RWPE1 (cell line): ENCODE measurements around the gene TTL.
A peak's percentile ranks its signal among the peaks of the same experiment; 100 is the strongest.
"Not testable (repeated sequence)": the region's sequence is repeated elsewhere in the genome, so short reads cannot be mapped to it uniquely, and the experiment has no call there.

Source experiments
- CTCF ChIA-PET: fragments of 350-600 bp; sonication (Branson Sonifier 250); formaldehyde crosslinking; extraction: SDS; loops from one replicate; lab custom pipeline; 2021; lab: Yijun Ruan, JAX
- POLR2A ChIA-PET: fragments of 400-600 bp; formaldehyde crosslinking; extraction: SDS; loops from one replicate; lab custom pipeline; 2020; ENCODE audit warnings: antibody characterized with exemption; ENCODE audit not compliant: low non-redundant PET; lab: Yijun Ruan, JAX
- DNase-seq: peaks from one replicate; pipeline ENCODE4 v3.0.0; 2012; ENCODE audit warnings: low spot score
- H3K27ac ChIP-seq: fragments of 450-650 bp; 2 replicates; pipeline ENCODE4 v1.5.1; 2017
- TF ChIP-seq, protein P1 (sequence below): fragments of 450-650 bp; conservative IDR thresholded peaks from 2 replicates; pipeline ENCODE4 v1.5.1; 2017; ENCODE audit warnings: low read depth, mild to moderate bottlenecking

TTL gene

DNA sequence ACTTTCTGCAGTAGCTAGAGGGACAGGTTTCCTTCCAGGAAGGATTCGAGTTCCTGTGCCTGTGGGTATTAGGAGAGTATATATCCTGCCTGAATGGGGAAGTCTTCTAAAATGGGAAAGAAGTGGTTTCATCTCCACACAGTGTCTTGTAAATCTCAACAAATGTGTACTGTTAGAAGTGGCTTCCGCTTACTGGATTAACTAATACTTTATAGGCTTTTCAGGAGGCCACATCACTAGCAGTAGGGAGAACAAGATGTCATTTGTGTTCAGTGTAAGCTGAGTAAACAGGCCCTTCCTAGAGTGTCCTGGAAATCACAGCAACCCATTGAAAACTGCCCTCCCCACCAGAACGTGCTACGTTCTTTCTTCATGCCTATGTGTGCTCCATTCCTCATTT is 47.8 kb downstream of the TTL start:
- DNase-seq, result no peak
- no peak overlapping the region for H3K27ac ChIP-seq
- ChIA-PET POLR2A (interaction anchor here (0.5 kb wide), 1 partner anchor 26 kb away, joined by 9 read pairs; no protein-coding TSS in a partner anchor), CTCF (interaction anchor here (1.0 kb wide), 1 partner anchor 71 kb away, joined by 3 read pairs; no protein-coding TSS in a partner anchor)
- TF ChIP-seq, protein P1, sequence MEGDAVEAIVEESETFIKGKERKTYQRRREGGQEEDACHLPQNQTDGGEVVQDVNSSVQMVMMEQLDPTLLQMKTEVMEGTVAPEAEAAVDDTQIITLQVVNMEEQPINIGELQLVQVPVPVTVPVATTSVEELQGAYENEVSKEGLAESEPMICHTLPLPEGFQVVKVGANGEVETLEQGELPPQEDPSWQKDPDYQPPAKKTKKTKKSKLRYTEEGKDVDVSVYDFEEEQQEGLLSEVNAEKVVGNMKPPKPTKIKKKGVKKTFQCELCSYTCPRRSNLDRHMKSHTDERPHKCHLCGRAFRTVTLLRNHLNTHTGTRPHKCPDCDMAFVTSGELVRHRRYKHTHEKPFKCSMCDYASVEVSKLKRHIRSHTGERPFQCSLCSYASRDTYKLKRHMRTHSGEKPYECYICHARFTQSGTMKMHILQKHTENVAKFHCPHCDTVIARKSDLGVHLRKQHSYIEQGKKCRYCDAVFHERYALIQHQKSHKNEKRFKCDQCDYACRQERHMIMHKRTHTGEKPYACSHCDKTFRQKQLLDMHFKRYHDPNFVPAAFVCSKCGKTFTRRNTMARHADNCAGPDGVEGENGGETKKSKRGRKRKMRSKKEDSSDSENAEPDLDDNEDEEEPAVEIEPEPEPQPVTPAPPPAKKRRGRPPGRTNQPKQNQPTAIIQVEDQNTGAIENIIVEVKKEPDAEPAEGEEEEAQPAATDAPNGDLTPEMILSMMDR, result no peak

DNA sequence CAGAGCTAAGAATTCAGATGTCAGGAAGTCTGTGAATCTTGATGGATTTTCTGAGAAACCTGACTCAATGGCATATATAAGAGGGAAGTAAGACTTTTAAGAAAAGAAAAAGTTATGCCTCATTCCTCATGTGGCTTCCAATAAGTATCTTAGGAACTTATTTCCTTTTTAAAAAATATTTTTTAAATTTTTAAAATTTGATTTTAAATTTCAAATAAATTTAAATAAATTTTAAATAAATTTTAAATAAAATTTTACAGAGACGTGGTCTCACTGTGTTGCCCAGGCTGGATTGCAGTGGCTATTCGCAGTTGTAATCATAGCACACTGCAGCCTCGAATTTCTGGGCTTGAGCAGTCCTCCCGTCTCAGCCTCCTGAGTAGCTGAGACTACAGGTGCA is 48.8 kb downstream of the TTL start:
- CTCF ChIA-PET, result no interaction called here
- TF ChIP-seq, protein P1, result no peak
- POLR2A ChIA-PET, result no interaction called here
- H3K27ac ChIP-seq, result no peak overlapping the region
- DNase-seq, result no peak

DNA sequence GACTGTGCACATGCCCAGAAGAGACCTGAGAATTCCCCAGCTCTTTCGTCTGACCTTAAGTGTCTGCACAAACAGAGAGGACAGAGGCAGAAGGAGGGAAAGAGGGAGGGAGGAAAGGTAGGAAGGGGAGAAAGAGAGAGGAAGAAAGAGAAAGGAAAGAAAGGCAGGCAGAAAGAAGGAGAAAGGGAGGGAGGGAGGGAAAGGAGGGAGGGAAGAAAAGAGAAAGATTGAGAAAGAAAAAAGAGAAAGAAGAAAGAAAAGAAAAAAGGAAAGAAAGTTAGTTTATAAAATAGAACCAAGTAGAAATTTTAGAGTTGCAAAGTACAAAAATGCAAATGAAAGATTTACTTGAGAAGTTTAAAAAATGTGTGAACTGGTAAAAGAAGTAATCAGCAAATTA is 52.9 kb downstream of the TTL start:
- POLR2A ChIA-PET, result no interaction called here
- H3K27ac ChIP-seq, result no peak overlapping the region
- TF ChIP-seq, protein P1, result no peak
- CTCF ChIA-PET, result interaction anchor here (0.7 to 2.2 kb wide), 2 partner anchors 54 to 161 kb away, joined by 3 to 4 read pairs; no protein-coding TSS in a partner anchor
- no peak for DNase-seq

DNA sequence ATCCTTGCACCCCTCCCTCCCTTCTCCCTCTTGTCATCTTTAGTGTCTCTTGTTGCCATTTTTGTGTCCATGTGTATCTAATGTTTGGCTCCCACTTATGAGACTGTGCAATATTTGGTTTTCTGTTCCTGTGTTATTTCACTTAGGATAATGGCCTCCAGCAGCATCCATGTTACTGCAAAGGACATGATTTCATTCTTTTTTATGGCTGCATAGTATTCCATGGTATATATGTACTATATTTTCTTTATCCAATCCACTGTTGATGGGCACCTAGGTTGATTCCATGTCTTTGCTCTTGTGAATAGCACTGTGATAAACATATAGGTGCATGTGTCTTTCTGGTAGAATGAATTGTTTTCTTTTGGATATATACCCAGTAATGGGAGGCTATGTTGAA is 54.7 kb downstream of the TTL start:
- CTCF ChIA-PET, H3K27ac ChIP-seq, POLR2A ChIA-PET, DNase-seq: not testable (repeated sequence)

DNA sequence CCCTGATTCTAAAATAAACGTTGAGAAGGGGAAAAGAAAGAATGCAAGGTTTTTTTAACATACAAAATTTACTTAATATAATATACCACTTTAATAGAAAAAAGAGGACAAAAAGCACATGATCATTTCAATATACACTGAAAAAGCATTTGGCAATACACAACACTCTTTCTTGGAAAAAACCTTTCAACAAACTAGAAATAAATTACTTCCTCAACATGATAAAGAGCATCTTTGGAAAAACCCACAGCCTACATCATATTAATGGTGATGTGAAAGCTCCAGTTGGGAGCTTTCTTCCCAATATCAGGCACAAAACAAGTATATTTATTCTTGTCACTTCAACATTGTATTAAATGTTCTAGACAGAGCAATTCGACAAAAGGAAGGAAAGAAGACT is 57.4 kb downstream of the TTL start:
- ChIA-PET CTCF (no interaction called here), POLR2A (no interaction called here)
- DNase-seq, result no peak
- H3K27ac ChIP-seq, result no peak overlapping the region
- TF ChIP-seq, protein P1, result no peak

DNA sequence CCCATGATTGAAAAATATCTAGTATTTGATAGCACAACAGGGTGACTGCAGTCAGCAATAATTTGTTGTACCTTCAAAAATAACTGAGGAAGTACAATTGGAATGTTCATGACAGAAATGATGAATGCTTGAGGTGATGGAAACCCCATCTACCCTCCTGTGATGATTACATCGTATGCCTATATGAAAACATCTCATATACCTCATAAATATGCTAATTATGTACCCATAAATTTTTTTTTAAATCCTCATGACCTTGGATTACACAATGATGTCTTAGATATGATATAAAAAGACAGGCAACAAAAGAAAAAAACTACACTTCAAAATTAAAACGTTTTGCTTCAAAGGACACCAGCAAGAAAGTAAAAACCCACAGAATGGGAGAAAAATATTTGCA is 59.0 kb downstream of the TTL start:
- no peak for DNase-seq
- ChIA-PET CTCF (interaction anchor here (0.6 to 0.7 kb wide), 3 partner anchors 42 to 1357 kb away, joined by 3 to 7 read pairs (median 5); no protein-coding TSS in a partner anchor), POLR2A (no interaction called here)
- TF ChIP-seq, protein P1, result no peak
- peak overlapping the region; percentile 89; the same call in 1 of the 2 replicates for H3K27ac ChIP-seq

DNA sequence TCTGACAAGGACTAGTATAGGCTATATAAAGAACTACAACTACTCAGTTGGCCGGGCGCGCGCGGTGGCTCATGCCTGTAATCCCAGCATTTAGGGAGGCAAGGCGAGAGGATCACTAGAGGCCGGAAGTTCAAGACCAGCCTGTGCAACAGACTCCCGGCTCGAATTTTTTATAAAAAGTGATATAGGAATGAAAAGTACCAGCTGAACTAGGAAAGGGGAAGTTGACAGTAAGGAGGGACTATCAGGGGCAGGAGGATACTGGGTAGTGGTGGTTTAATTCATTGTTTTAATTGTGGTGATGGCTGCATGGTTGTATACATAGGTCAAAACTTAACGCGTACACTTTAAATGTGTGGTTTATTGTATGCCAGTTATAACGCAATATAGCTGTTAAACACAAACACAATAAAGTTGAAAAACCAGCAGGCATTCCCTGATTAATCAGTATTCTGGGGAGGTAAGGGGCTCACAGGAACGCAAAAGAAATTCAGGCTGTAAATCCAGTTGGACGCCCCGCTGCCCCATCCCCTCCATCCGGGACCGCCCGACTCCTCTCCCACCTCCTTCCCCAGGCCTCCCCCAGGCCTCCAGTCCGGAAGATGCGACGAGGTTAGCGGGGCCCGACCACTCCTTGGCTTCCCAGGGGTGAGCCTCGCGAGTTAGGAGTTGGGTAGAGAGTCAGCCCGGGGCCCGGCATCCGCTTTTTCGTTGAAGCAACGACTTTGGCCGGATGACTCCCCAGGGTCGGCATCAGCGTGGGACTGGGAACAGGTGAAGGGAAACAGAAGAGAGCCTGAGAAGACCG is 59.6 kb downstream of the TTL start:
- no peak for DNase-seq
- CTCF ChIA-PET, result no interaction called here
- peak overlapping the region; percentile 89 for H3K27ac ChIP-seq
- POLR2A ChIA-PET, result no interaction called here
- TF ChIP-seq, protein P1, result no peak
